BE2C (cell line): ENCODE results near the gene BCL2L15.

ENCODE experiments used
- DNase-seq: peaks from one replicate; pipeline ENCODE4 v3.0.0-alpha.2; 2020
- H3K27me3 ChIP-seq: fragments of 250-450 bp; sonication (Bioruptor Pico); 2 replicates; pipeline ENCODE4 v1.5.1; 2020; ENCODE audit warnings: mild to moderate bottlenecking
- H3K36me3 ChIP-seq: fragments of 250-450 bp; sonication (Bioruptor Pico); 2 replicates; pipeline ENCODE4 v1.5.1; 2020; ENCODE audit warnings: mild to moderate bottlenecking
- H3K4me1 ChIP-seq: fragments of 250-450 bp; sonication (Bioruptor Pico); 2 replicates; pipeline ENCODE4 v1.5.1; 2020
- H3K4me3 ChIP-seq: 2 replicates; pipeline ENCODE4 v1.5.1; 2011; ENCODE audit warnings: low read depth, low read length
- H3K9me3 ChIP-seq: fragments of 250-450 bp; sonication (Bioruptor Pico); 2 replicates; pipeline ENCODE4 v1.5.1; 2020
- CTCF ChIP-seq: IDR thresholded peaks from 2 replicates; pipeline ENCODE4 v1.5.1; 2012; ENCODE audit warnings: mild to moderate bottlenecking, low read depth, low read length

BCL2L15 gene

GRCh38 chr1:113893267-113893666, 5.9 kb upstream of the BCL2L15 start:
- Histone ChIP-seq H3K27me3 (no peaks in the 10 kb centered on the region), H3K4me1 (no peaks in the 10 kb centered on the region), H3K9me3 (no peaks in the 10 kb centered on the region), H3K36me3 (peaks cover 31% of the 10 kb centered on the region), H3K4me3 (no peak overlapping the region)
- no peak for TF ChIP-seq CTCF
- no peak for DNase-seq

- no peak for TF ChIP-seq CTCF
Measured at GRCh38 chr1:113891631-113892220, 4.3 kb upstream of the BCL2L15 start.

GRCh38 chr1:113890816-113891215, 3.4 kb upstream of the BCL2L15 start:
- Histone ChIP-seq H3K4me3 (no peak overlapping the region), H3K9me3 (no peaks in the 10 kb centered on the region), H3K36me3 (peaks cover 15% of the 10 kb centered on the region), H3K27me3 (no peaks in the 10 kb centered on the region), H3K4me1 (no peaks in the 10 kb centered on the region)
- no peak for TF ChIP-seq CTCF
- DNase-seq = no peak

More at GRCh38 chr1:113891631-113892220, 4.3 kb upstream of the BCL2L15 start:
- no peaks in the 10 kb centered on the region for H3K4me1 ChIP-seq
- no peak for DNase-seq
- H3K9me3 ChIP-seq = no peaks in the 10 kb centered on the region
- no peak overlapping the region for H3K4me3 ChIP-seq
- peaks cover 20% of the 10 kb centered on the region for H3K36me3 ChIP-seq
- H3K27me3 ChIP-seq = no peaks in the 10 kb centered on the region

GRCh38 chr1:113886417-113887401, 672 bp downstream of the BCL2L15 start:
- TF ChIP-seq CTCF = no peak
- Histone ChIP-seq H3K27me3 (no peaks in the 10 kb centered on the region), H3K4me3 (no peak overlapping the region), H3K36me3 (no peaks in the 10 kb centered on the region), H3K9me3 (no peaks in the 10 kb centered on the region), H3K4me1 (no peaks in the 10 kb centered on the region)
- no peak for DNase-seq

- no peak for DNase-seq
- H3K36me3 ChIP-seq = no peaks in the 10 kb centered on the region
- no peaks in the 10 kb centered on the region for H3K4me1 ChIP-seq
- H3K27me3 ChIP-seq = no peaks in the 10 kb centered on the region
- no peaks in the 10 kb centered on the region for H3K9me3 ChIP-seq
- H3K4me3 ChIP-seq = no peak overlapping the region
- no peak for TF ChIP-seq CTCF
Measured at GRCh38 chr1:113881661-113882060, 5.7 kb downstream of the BCL2L15 start.

GRCh38 chr1:113879739-113880038, 7.7 kb downstream of the BCL2L15 start:
- no peaks in the 10 kb centered on the region for H3K4me1 ChIP-seq
- H3K4me3 ChIP-seq = no peak overlapping the region
- H3K27me3 ChIP-seq = no peaks in the 10 kb centered on the region
- H3K9me3 ChIP-seq = no peaks in the 10 kb centered on the region
- no peaks in the 10 kb centered on the region for H3K36me3 ChIP-seq
- no peak for TF ChIP-seq CTCF
- no peak for DNase-seq
